Measurements from ENCODE around the gene LIPT1.
A peak's percentile ranks its signal among the peaks of the same experiment; 100 is the strongest.
"Not testable (repeated sequence)": the region's sequence is repeated elsewhere in the genome, so short reads cannot be mapped to it uniquely, and the experiment has no call there.

Gene LIPT1

GRCh38 chr2:99154643-99155536 is at the start of gene LIPT1, which contains the start of gene TSGA10:
Gene LIPT1, plus strand, starts transcription at chr2:99154967. Its CDS starts 6,991 bp downstream, at chr2:99161958.
Gene TSGA10, minus strand, starts transcription at chr2:99154942. Its CDS starts 45,503 bp downstream, at chr2:99109439.
- peak; percentile 94 for DNase-seq

DNA sequence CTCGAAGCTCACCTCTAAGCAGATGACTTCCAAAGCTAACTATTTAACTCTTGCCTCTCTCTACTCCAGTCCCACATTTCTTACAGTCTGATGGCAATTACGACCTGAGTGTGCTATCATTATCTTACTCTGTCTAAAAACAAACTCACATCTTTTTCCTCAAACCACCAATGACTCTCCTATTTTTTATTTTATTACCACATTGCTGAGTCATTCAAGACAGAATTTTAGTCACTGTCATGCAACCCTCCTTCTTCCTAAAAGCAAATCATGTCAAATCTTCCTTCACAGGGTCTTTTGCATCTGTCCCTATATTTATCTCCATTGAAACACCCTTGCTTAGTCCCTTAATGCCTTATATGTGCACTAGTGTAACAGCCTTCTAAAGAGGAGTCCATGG is 47.9 kb upstream of the LIPT1 start:
- DNase-seq: no peak

GRCh38 chr2:99111236-99111635 is 43.5 kb upstream of the LIPT1 start:
- DNase-seq: no peak

GRCh38 chr2:99111945-99112344 is 42.8 kb upstream of the LIPT1 start:
- DNase-seq: no peak

DNA sequence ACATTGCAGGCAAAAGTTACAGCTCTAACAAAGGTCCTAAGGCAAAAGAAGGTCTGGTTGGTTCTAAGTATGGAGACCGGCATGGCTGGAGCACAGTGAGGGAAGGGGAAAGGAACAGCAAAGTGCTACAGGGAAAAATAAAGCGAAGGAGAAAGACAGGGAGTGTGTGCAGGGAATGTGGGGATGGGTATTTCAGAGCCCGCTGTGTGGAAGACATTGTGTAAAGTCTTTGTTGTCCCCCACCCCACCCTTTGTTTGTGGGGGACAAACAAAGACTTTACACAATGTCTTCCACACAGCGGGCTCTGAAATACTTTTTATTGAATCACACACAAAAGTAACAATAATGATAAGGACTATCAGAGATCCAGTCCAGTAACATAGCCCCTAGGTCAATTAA is 42.1 kb upstream of the LIPT1 start:
- no peak for DNase-seq

DNA sequence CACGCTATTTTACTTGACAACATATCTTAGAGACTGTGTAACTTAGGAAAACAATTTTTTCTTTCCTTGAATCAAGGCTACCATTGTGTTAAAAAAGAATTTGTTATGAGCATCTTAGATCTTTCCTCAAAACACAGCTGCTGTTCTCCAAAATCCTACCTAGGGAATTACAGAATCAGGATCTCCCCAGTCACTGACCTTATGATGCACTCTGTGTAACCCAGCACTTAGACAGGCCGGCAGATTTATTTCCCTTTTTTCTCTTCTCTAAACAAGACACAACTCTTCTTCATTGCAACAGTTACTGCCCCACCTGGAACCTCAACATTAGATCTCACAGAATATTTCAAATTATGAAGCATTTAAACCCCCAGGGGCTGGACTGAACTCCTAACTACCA is 26.8 kb upstream of the LIPT1 start:
- no peak for DNase-seq

GRCh38 chr2:99135044-99135556 is 19.7 kb upstream of the LIPT1 start:
- not testable (repeated sequence) for DNase-seq

DNA sequence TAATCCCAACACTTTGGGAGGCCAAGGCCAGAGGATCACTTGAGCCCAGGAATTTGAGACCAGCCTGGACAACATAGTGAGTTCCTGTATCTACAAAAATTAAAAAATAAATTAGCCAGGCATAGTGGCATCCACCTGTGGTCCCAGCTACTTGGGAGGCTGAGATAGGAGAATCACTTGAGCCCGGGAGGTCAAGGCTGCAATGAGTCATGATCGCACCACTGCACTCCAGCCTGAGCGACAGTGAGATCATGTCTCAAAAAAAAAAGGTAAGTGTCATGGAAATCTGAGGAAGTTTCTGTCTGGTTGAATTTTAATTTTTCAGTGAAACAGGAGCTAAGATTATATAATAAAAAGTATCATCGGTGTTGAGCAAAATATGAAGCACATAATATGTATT is 15.8 kb upstream of the LIPT1 start:
- DNase-seq: no peak

- no peak for DNase-seq
Observed at GRCh38 chr2:99140056-99140859, 14.5 kb upstream of the LIPT1 start.

GRCh38 chr2:99140860-99141109 is 14.0 kb upstream of the LIPT1 start:
- DNase-seq: no peak

- peak; percentile 97 for DNase-seq
Observed at GRCh38 chr2:99141110-99142108, 13.4 kb upstream of the LIPT1 start, which contains the start of gene C2orf15. Gene C2orf15, plus strand, starts transcription at chr2:99141707. Its CDS starts 8,852 bp downstream, at chr2:99150559.

DNA sequence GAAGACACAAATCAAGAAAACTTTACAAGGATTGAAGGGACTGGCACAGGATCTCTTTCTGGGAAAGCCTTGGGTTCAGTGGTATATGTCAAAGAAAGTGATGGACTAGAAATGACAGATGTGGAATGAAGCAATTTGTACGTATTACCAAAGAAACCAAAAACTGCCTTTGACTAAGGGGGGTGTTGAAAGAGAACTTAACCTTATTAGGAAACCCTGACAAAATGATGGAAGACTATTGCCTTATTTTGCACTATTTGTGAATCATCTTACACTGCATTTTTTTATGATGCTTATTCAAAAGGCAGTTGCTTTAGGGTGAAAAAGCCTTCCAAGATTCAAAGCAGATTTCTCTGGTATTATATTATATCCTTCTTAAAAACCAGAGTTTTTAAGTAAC is 4.1 kb upstream of the LIPT1 start:
- DNase-seq: no peak

GRCh38 chr2:99152199-99152895 is 2.4 kb upstream of the LIPT1 start:
- no peak for DNase-seq

GRCh38 chr2:99153921-99154604 is 704 bp upstream of the LIPT1 start:
- DNase-seq: no peak

GRCh38 chr2:99156891-99157290 is 2.1 kb downstream of the LIPT1 start:
- no peak for DNase-seq

GRCh38 chr2:99158599-99158998 is 3.8 kb downstream of the LIPT1 start:
- no peak for DNase-seq

DNA sequence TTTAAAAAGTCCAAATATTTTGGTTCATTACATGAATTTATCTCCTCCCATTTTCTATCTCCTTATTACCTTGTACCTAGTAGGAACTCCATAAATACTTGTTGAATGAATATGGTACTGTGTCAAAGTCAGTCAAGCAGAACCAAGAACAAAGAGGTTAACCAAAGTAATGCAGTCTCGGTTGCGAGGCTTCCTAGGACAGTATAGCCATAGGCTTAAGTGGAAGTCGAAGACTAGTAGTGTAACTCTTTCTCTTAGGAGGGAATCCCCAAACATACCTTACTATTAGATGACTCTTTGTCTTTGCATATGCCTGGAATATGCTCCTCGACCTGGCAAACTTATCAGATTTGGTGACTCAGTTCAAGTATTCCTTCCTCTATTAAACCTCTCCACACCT is 4.8 kb downstream of the LIPT1 start:
- no peak for DNase-seq

DNA sequence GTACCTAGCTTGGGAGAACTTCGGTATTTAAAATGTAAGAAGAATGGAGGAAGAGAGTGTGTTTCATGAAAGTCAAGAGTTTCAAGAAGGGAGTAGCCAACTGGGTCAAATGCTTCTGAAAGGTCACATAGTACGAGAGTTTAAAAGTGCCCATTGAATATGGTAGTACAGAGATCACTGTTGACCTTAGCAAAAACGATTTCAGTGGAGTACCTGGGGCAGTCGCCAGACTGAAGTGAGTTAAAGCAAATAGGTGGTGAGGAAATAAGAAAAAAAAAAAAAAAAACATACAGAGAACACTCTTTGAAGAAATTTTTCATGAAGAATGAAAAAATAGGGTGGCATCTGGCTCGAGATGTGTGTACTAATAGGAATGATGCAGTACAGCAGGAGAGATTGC is 11.5 kb downstream of the LIPT1 start:
- DNase-seq: no peak

DNA sequence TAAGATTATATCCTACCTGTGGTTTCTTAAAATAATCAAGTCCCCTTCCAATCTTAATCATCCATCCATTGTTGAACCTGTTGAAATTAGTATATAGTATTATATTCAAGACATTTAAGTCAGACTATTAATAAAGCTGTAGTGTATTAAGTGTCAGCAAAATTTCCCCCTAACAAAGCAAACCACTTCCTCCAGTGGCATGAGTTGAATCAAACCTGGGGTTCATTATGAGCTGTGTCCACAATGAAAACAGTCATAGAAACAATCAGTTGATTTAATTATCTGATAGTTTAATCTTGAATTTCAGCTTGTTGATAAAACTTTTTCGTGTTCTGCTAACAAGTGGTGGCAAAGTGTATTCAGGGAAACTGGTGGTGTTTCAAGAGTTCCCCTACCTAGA is 14.8 kb downstream of the LIPT1 start:
- no peak for DNase-seq

DNA sequence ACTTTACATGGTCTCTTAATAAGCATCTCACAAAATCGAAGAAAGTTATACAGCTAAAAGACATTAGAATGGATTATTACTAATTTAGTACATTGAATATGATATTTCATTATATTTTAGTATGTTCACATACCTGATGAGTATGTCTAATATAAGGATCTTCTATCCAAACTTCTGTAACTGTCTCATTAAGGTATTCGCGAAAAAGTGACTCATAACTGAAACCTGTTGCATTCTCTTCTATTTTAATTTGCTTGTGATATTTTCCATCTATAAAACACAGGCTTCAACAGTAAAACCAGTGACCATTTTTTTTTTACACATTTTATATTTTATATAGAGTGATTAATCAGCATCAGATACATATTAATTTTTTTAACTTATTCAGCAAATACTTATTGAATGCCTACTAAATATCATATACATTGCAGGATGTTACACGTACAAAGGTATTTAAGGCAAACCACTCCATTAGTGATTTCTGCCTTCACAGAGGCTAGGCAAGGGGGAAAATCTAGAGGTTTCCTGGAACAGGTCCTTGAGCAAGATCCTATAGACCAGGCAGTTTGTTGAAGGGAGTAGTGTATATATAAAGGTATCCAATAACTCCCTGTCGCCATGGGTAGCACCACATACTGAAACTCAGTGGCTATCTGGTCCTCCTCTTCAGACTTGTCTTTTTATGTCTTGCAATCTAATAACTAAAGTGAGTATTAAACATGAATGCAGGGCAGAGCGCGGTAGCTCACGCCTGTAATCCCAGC is 16.8 kb downstream of the LIPT1 start:
- no peak for DNase-seq

Data from activated naive CD4-positive, alpha-beta T cell treated with Interleukin-2 at 50 U/mL for 16 hours (primary cell).